ENCODE measurements around the gene OIT3. TPM values are rescaled to one million over a fixed set of nuclear protein-coding genes. Genes with fewer than 3 reads are reported as not detected.
"Not testable (repeated sequence)": the region's sequence is repeated elsewhere in the genome, so short reads cannot be mapped to it uniquely, and the experiment has no call there.

OIT3 gene
- total and polyA plus RNA-seq, 2 experiments from 2014 or later = not detected

DNA sequence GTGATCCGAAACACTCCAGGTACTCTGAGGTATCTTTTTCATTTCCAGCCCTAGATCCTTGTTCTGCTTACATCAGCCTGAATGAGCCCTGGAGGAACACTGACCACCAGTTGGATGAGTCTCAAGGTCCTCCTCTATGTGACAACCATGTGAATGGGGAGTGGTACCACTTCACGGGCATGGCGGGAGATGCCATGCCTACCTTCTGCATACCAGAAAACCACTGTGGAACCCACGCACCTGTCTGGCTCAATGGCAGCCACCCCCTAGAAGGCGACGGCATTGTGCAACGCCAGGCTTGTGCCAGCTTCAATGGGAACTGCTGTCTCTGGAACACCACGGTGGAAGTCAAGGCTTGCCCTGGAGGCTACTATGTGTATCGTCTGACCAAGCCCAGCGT is 5.1 kb downstream of the OIT3 start:
- no peaks in the 10 kb centered on the region for H3K79me2 ChIP-seq (ENCODE audit: insufficient read depth)
- in situ Hi-C loops (cut with MboI) = no loop called here
- H3K9me2 ChIP-seq (ENCODE audit: insufficient read depth) = no peaks in the 10 kb centered on the region
- DNase-seq = no peak
- WGBS, 2 experiments (ENCODE audit: low coverage in 1 of 2, low lambda C conversion rate in 2 of 2, missing lambda C conversion rate in 2 of 2) = 88 to 90% methylated on average over 10 of the region's 10 CpGs
- no peak overlapping the region for H2AFZ ChIP-seq
- no peaks in the 10 kb centered on the region for H3K4me1 ChIP-seq (ENCODE audit: insufficient read depth)
- H3K27me3 ChIP-seq (replicated peaks; ENCODE audit: insufficient read depth) = no peaks in the 10 kb centered on the region
- no peaks in the 10 kb centered on the region for H3K36me3 ChIP-seq (ENCODE audit: low read depth)
- H3K9ac ChIP-seq = no peak overlapping the region
- no peak overlapping the region for H3K4me3 ChIP-seq
- H3K27ac ChIP-seq = no peak overlapping the region
- no peaks in the 10 kb centered on the region for H4K20me1 ChIP-seq (ENCODE audit: insufficient read depth)
- TF ChIP-seq EZH2phosphoT487 (IDR thresholded peaks at IDR 0.05; ENCODE audit: insufficient read depth, low read depth) = no peak
- TF ChIP-seq EZH2 (IDR thresholded peaks at IDR 0.05; ENCODE audit: insufficient read depth, poor library complexity, severe bottlenecking) = no peak
- H3K9me3 ChIP-seq (ENCODE audit: low read depth) = no peaks in the 10 kb centered on the region
- no peaks in the 10 kb centered on the region for H3F3A ChIP-seq (ENCODE audit: insufficient read depth)
- no peak overlapping the region for H3K4me2 ChIP-seq (ENCODE audit: unreplicated experiment)

DNA sequence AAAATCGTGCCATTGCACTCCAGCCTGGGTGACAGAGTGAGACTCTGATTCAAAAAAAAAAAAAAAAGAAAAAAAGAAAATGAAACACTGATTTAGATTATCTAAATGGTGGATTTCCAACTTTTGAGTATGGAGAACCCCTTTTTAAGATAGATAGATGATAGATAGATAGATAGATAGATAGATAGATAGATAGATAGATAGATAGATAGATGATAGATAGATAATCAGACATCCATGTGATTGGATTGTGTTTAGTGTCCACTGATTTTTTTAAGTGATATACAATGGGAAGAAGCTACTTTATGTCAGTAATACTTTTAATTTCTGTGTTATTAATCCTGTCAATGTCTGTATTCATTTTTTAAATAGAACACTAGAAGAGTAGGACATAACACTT is 6.0 kb downstream of the OIT3 start:
- Histone ChIP-seq H3K4me2 (ENCODE audit: unreplicated experiment) (no peak overlapping the region), H3K9me3 (ENCODE audit: low read depth) (no peaks in the 10 kb centered on the region), H3K9me2 (ENCODE audit: insufficient read depth) (no peaks in the 10 kb centered on the region), H3F3A (ENCODE audit: insufficient read depth) (no peaks in the 10 kb centered on the region), H3K4me3 (no peak overlapping the region), H3K4me1 (ENCODE audit: insufficient read depth) (no peaks in the 10 kb centered on the region), H3K9ac (no peak overlapping the region), H3K36me3 (ENCODE audit: low read depth) (no peaks in the 10 kb centered on the region), H3K27me3 (replicated peaks; ENCODE audit: insufficient read depth) (no peaks in the 10 kb centered on the region), H4K20me1 (ENCODE audit: insufficient read depth) (no peaks in the 10 kb centered on the region), H3K27ac (no peak overlapping the region), H2AFZ (no peak overlapping the region), H3K79me2 (ENCODE audit: insufficient read depth) (no peaks in the 10 kb centered on the region)
- WGBS, 2 experiments (ENCODE audit: low coverage in 1 of 2, low lambda C conversion rate in 2 of 2, missing lambda C conversion rate in 2 of 2) = 50 to 67% methylated on average over 1 of the region's 1 CpG
- in situ Hi-C loops (cut with MboI) = no loop called here
- TF ChIP-seq EZH2phosphoT487 (IDR thresholded peaks at IDR 0.05; ENCODE audit: insufficient read depth, low read depth) (no peak), EZH2 (IDR thresholded peaks at IDR 0.05; ENCODE audit: insufficient read depth, poor library complexity, severe bottlenecking) (no peak)
- no peak for DNase-seq

DNA sequence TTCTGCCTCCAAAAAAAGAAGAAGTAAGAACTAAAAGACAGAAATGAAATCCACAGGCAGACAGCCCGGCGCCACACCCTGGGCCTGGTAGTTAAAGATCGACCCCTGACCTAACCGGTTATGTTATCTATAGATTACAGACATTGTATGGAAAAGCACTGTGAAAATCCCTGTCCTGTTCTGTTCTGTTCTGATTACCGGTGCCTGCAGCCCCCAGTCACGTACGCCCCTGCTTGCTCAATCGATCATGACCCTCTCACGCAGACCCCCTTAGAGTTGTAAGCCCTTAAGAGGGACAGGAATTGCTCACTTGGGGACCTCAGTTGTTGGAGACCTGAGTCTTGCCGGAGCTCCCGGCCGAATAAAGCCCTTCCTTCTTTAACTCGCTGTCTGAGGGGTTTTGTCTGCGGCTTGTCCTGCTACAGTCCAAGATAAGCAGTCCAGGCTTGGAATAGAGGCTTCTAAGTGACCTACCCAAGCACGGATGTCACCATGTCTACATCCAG is 10.5 kb downstream of the OIT3 start:
- H2AFZ ChIP-seq; H3K27ac ChIP-seq; H4K20me1 ChIP-seq (ENCODE audit: insufficient read depth); H3K79me2 ChIP-seq (ENCODE audit: insufficient read depth); H3K4me2 ChIP-seq (ENCODE audit: unreplicated experiment); H3K27me3 ChIP-seq (replicated peaks; ENCODE audit: insufficient read depth); H3K9me2 ChIP-seq (ENCODE audit: insufficient read depth); H3K4me3 ChIP-seq; H3K9me3 ChIP-seq (ENCODE audit: low read depth); DNase-seq; H3K9ac ChIP-seq; H3K4me1 ChIP-seq (ENCODE audit: insufficient read depth); H3K36me3 ChIP-seq (ENCODE audit: low read depth); H3F3A ChIP-seq (ENCODE audit: insufficient read depth); in situ Hi-C loops (cut with MboI): not testable (repeated sequence)
- WGBS, 2 experiments (ENCODE audit: low coverage in 1 of 2, low lambda C conversion rate in 2 of 2, missing lambda C conversion rate in 2 of 2) = 91 to 95% methylated on average over 15 of the region's 15 CpGs

DNA sequence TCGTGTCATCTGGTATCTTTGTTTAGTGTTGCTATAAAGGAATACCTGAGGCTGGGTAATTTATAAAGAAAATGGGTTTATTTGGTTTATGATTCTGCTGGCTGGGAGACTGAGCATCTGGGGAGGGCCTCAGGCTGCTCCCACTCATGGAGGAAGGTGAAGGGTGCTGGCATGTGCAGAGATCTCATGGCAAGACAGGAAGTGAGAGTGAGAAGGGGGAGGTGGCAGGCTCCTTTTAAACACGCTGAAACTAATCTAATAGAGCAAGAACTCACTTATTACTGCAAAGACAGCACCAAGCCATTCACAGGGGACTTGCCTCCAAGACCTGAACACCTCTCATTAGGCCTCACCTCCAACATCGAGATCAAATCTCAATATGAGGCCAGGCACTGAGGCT is 11.3 kb downstream of the OIT3 start:
- no peaks in the 10 kb centered on the region for H4K20me1 ChIP-seq (ENCODE audit: insufficient read depth)
- H3K27me3 ChIP-seq (replicated peaks; ENCODE audit: insufficient read depth) = no peaks in the 10 kb centered on the region
- no peak for TF ChIP-seq EZH2 (IDR thresholded peaks at IDR 0.05; ENCODE audit: insufficient read depth, poor library complexity, severe bottlenecking)
- no peak for TF ChIP-seq EZH2phosphoT487 (IDR thresholded peaks at IDR 0.05; ENCODE audit: insufficient read depth, low read depth)
- H3K27ac ChIP-seq = no peak overlapping the region
- no peak overlapping the region for H3K9ac ChIP-seq
- H3K9me2 ChIP-seq (ENCODE audit: insufficient read depth) = no peaks in the 10 kb centered on the region
- no peaks in the 10 kb centered on the region for H3K79me2 ChIP-seq (ENCODE audit: insufficient read depth)
- in situ Hi-C loops (cut with MboI) = no loop called here
- no peak for DNase-seq
- no peaks in the 10 kb centered on the region for H3F3A ChIP-seq (ENCODE audit: insufficient read depth)
- no peak overlapping the region for H3K4me2 ChIP-seq (ENCODE audit: unreplicated experiment)
- no peaks in the 10 kb centered on the region for H3K4me1 ChIP-seq (ENCODE audit: insufficient read depth)
- H3K9me3 ChIP-seq (ENCODE audit: low read depth) = no peaks in the 10 kb centered on the region
- no peak overlapping the region for H2AFZ ChIP-seq
- WGBS, 2 experiments (ENCODE audit: low coverage in 1 of 2, low lambda C conversion rate in 2 of 2, missing lambda C conversion rate in 2 of 2) = 69 to 70% methylated on average over 3 of the region's 3 CpGs
- H3K4me3 ChIP-seq = no peak overlapping the region
- H3K36me3 ChIP-seq (ENCODE audit: low read depth) = no peaks in the 10 kb centered on the region

DNA sequence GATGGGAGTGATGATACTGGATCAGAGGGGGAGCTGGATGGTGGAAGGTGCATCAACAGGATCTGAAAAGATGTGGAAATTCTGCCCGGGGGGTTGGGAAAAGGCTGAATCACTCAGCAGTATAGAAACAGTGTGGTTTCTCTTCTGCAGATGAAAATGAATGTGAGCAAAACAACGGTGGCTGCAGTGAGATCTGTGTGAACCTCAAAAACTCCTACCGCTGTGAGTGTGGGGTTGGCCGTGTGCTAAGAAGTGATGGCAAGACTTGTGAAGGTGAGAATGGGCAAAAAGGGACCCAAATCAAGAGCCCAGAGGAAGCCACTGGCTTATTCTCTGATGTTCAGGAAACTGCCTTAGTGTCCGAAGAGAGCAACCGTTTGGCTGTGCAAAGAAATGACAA is 12.9 kb downstream of the OIT3 start:
- H3K79me2 ChIP-seq (ENCODE audit: insufficient read depth) = no peaks in the 10 kb centered on the region
- H3K4me3 ChIP-seq = no peak overlapping the region
- in situ Hi-C loops (cut with MboI) = no loop called here
- H3F3A ChIP-seq (ENCODE audit: insufficient read depth) = no peaks in the 10 kb centered on the region
- H3K4me1 ChIP-seq (ENCODE audit: insufficient read depth) = no peaks in the 10 kb centered on the region
- H4K20me1 ChIP-seq (ENCODE audit: insufficient read depth) = no peaks in the 10 kb centered on the region
- H3K9me3 ChIP-seq (ENCODE audit: low read depth) = no peaks in the 10 kb centered on the region
- TF ChIP-seq EZH2phosphoT487 (IDR thresholded peaks at IDR 0.05; ENCODE audit: insufficient read depth, low read depth) (no peak), EZH2 (IDR thresholded peaks at IDR 0.05; ENCODE audit: insufficient read depth, poor library complexity, severe bottlenecking) (no peak)
- H3K36me3 ChIP-seq (ENCODE audit: low read depth) = no peaks in the 10 kb centered on the region
- H3K4me2 ChIP-seq (ENCODE audit: unreplicated experiment) = no peak overlapping the region
- DNase-seq = no peak
- no peak overlapping the region for H3K27ac ChIP-seq
- no peaks in the 10 kb centered on the region for H3K9me2 ChIP-seq (ENCODE audit: insufficient read depth)
- H3K9ac ChIP-seq = no peak overlapping the region
- no peaks in the 10 kb centered on the region for H3K27me3 ChIP-seq (replicated peaks; ENCODE audit: insufficient read depth)
- H2AFZ ChIP-seq = no peak overlapping the region
- 91 to 93% methylated on average over 6 of the region's 6 CpGs for WGBS, 2 experiments (ENCODE audit: low coverage in 1 of 2, low lambda C conversion rate in 2 of 2, missing lambda C conversion rate in 2 of 2)
